PC-3 (cell line): Measurements from ENCODE around the gene PAX5. TPM values are rescaled to one million over a fixed set of nuclear protein-coding genes. Genes with fewer than 3 reads are reported as not detected.

Source experiments
- ATAC-seq: fragments of 200-7000 bp; cut with Tn5 transposase; 2 replicates; pipeline ENCODE4 v1.9.1; 2020; ENCODE audit warnings: mild to moderate bottlenecking, moderate library complexity
- BruUV-seq: library from RNA; stranded (reverse); fragments of 400-500 nt; replicated peaks from 2 replicates; lab custom pipeline; 2021; lab: Mats Ljungman, UMichigan
- CTCF ChIA-PET: fragments of 300-600 bp; sonication (Branson Sonifier 250); formaldehyde crosslinking; loops from one replicate; lab custom pipeline; 2022; ENCODE audit warnings: antibody characterized with exemption; lab: Charles Lee
- POLR2A ChIA-PET: fragments of 300-600 bp; sonication (Branson Sonifier 250); formaldehyde crosslinking; loops from one replicate; lab custom pipeline; 2022; ENCODE audit warnings: antibody characterized with exemption; ENCODE audit not compliant: unreplicated experiment; lab: Charles Lee
- DNase-seq: peaks from one replicate; pipeline ENCODE4 v3.0.0-alpha.2; 2015
- H2AFZ ChIP-seq: fragments of 300-600 bp; sonication (generic); 2 replicates; pipeline ENCODE4 v1.6.0; 2016; ENCODE audit warnings: antibody characterized with exemption, low read length
- H3F3A ChIP-seq: fragments of 300-600 bp; sonication (generic); one replicate; pipeline ENCODE4 v1.6.0; 2017; ENCODE audit warnings: antibody characterized with exemption, low read length, control low read depth, mild to moderate bottlenecking; ENCODE audit not compliant: unreplicated experiment
- H3K27ac ChIP-seq: fragments of 300-600 bp; sonication (generic); 2 replicates; pipeline ENCODE4 v1.5.1; 2016; ENCODE audit warnings: mild to moderate bottlenecking, low read length
- H3K27me3 ChIP-seq: fragments of 300-600 bp; sonication (generic); 2 replicates; pipeline ENCODE4 v1.6.1; 2016; ENCODE audit warnings: low read length, mixed read lengths
- H3K36me3 ChIP-seq: fragments of 300-600 bp; sonication (generic); 2 replicates; pipeline ENCODE4 v1.6.1; 2016; ENCODE audit warnings: low read depth, mixed run types, low read length, mixed read lengths
- H3K4me1 ChIP-seq: fragments of 300-600 bp; sonication (generic); 2 replicates; pipeline ENCODE4 v1.5.1; 2016; ENCODE audit warnings: low read length; ENCODE audit not compliant: insufficient read depth
- H3K4me2 ChIP-seq: fragments of 300-600 bp; sonication (generic); 2 replicates; pipeline ENCODE4 v1.6.0; 2016; ENCODE audit warnings: low read length
- H3K4me3 ChIP-seq: fragments of 300-600 bp; sonication (generic); 2 replicates; pipeline ENCODE4 v1.5.1; 2016; ENCODE audit warnings: mild to moderate bottlenecking, low read length, mixed read lengths
- H3K79me2 ChIP-seq: fragments of 300-600 bp; sonication (generic); 2 replicates; pipeline ENCODE4 v1.6.1; 2017; ENCODE audit warnings: low read length, mixed read lengths
- H3K9ac ChIP-seq: fragments of 300-600 bp; sonication (generic); 2 replicates; pipeline ENCODE4 v1.6.0; 2016; ENCODE audit warnings: mild to moderate bottlenecking, low read length
- H3K9me2 ChIP-seq: fragments of 300-600 bp; sonication (generic); replicated peaks from 2 replicates; pipeline ENCODE4 v1.6.1; 2016; ENCODE audit warnings: mixed run types, low read length, mixed read lengths
- H3K9me3 ChIP-seq: fragments of 300-600 bp; sonication (generic); 2 replicates; pipeline ENCODE4 v1.6.1; 2016; ENCODE audit warnings: low read length, mixed read lengths
- H4K20me1 ChIP-seq: fragments of 300-600 bp; sonication (generic); 2 replicates; pipeline ENCODE4 v1.6.1; 2016; ENCODE audit warnings: low read length, mixed read lengths
- EZH2 ChIP-seq: fragments of 300-600 bp; sonication (generic); IDR thresholded peaks from one replicate; pipeline ENCODE4 v1.6.1; 2017; ENCODE audit warnings: antibody characterized with exemption, mild to moderate bottlenecking, low read length; ENCODE audit not compliant: unreplicated experiment
- EZH2phosphoT487 ChIP-seq: fragments of 300-600 bp; sonication (generic); IDR thresholded peaks from 2 replicates; pipeline ENCODE4 v1.6.1; 2018; ENCODE audit warnings: mild to moderate bottlenecking, antibody characterized with exemption, low read length, borderline replicate concordance
- intact Hi-C: fragments of 100-400 bp; cut with micrococcal nuclease; formaldehyde crosslinking; loops from 2 replicates; pipeline ENCODE4 v1.9.0; 2023
- total RNA-seq: library from RNA; depleted of rRNA; stranded (reverse); fragments of >200 nt; gene quantifications from 2 replicates; pipeline ENCODE4 v1.2.3, GENCODE V29; 2014
- TF ChIP-seq, protein P1 (sequence below): fragments of 300-600 bp; sonication (generic); conservative IDR thresholded peaks from 2 replicates; pipeline ENCODE4 v1.5.1; 2017; ENCODE audit warnings: antibody characterized with exemption, low read depth, mild to moderate bottlenecking, low read length

PAX5 gene
- total RNA-seq, 1 experiment from 2014 or later, result not detected

DNA sequence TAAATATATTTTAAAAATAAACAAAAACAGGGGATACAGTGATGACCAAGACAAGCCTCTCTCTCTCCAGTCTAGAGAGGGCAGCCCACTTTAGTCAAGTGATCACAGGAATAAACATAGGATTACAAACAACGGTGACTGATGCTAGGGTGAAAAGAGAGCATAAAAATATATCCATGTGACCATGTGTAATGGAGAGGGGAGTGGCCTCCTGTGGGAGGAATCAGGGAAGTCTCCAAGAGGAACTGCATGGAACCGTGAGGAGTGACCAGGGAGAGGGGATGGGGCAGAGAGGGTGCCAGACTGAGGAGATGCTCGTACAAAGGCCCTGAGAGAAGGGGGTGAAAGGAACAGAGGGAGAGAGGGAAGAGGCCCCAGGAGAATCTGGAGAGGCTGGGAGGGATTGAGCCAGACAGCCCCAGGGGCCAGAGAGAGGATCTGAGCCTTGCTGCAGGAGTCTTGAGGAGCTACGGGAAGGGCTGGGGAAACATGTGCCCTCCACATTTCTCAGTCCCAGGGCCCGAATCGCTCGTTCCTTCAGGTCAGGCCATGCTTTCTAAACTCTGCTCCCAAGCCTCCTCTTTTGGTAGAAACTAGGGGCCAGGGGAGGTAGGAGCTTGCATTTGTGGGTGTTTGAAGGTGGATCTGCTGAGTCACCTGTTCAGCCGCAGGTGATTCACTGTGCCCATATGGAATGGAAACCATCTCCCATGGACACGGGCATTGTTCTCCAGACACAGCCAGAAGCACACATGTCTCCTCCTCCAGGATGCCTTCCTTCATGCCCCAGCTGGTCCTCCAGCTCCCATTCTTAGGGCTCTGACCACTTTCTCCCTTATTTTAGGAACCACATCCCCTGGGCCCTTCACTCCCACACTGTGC lies 63.8 kb downstream of the PAX5 start:
- H4K20me1 ChIP-seq, result no peaks in the 10 kb centered on the region
- TF ChIP-seq EZH2, result no peak
- TF ChIP-seq EZH2phosphoT487, result no peak
- TF ChIP-seq, protein P1, sequence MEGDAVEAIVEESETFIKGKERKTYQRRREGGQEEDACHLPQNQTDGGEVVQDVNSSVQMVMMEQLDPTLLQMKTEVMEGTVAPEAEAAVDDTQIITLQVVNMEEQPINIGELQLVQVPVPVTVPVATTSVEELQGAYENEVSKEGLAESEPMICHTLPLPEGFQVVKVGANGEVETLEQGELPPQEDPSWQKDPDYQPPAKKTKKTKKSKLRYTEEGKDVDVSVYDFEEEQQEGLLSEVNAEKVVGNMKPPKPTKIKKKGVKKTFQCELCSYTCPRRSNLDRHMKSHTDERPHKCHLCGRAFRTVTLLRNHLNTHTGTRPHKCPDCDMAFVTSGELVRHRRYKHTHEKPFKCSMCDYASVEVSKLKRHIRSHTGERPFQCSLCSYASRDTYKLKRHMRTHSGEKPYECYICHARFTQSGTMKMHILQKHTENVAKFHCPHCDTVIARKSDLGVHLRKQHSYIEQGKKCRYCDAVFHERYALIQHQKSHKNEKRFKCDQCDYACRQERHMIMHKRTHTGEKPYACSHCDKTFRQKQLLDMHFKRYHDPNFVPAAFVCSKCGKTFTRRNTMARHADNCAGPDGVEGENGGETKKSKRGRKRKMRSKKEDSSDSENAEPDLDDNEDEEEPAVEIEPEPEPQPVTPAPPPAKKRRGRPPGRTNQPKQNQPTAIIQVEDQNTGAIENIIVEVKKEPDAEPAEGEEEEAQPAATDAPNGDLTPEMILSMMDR, result no peak
- no peak overlapping the region for H3K4me2 ChIP-seq
- H3K9me3 ChIP-seq, result no peaks in the 10 kb centered on the region
- BruUV-seq, result no TSS peak
- no peak overlapping the region for H3K9ac ChIP-seq
- peaks cover 7% of the 10 kb centered on the region; the same call in 1 of the 2 replicates for H3K4me1 ChIP-seq
- ChIA-PET CTCF (interaction anchor here (0.6 kb wide), 1 partner anchor 310 kb away, joined by 3 read pairs; no protein-coding TSS in a partner anchor), POLR2A (no interaction called here)
- H3K9me2 ChIP-seq, result no peaks in the 10 kb centered on the region
- H3K36me3 ChIP-seq, result no peaks in the 10 kb centered on the region
- ATAC-seq (0 out of 2 replicates have a peak, but pooled peaks have one; percentile 24), DNase-seq (peak; percentile 34)
- H3F3A ChIP-seq, result no peaks in the 10 kb centered on the region
- no peak overlapping the region for H3K4me3 ChIP-seq
- intact Hi-C loops, result no loop called here
- H3K27me3 ChIP-seq, result no peaks in the 10 kb centered on the region
- no peaks in the 10 kb centered on the region for H3K79me2 ChIP-seq
- no peak overlapping the region for H3K27ac ChIP-seq
- H2AFZ ChIP-seq, result no peak overlapping the region

DNA sequence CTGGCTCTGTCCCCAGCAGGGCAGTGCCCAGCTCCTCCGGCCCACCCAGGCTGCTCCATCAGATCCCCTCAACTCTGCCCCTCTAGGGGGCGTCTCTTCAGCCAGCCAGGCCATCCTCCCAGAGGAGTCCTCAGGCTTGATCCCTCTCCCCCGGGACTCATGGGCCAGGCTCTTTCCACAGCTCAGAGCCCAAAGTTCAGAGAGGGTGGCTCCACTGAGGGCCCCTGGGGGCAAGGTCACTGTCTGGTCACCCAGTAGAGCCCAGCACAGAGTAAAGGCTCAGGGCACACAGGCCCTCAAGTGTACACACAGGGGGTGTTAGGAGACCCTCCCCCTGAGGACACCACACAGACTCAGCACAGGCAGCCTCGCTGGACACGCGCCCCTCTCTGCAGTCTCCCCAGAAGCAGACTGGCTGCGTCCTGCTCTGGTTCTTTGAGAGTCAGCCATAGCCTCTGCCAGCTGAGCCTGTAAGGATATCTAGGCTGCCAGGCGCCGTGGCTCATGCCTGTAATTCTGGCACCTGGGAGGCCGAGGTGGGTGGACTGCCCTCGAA lies 64.8 kb downstream of the PAX5 start:
- no TSS peak for BruUV-seq
- no peaks in the 10 kb centered on the region for H3K27me3 ChIP-seq
- no peaks in the 10 kb centered on the region for H3K9me2 ChIP-seq
- DNase-seq (no peak), ATAC-seq (no peak)
- H3K4me1 ChIP-seq, result peaks cover 7% of the 10 kb centered on the region; the same call in 1 of the 2 replicates
- no peak overlapping the region for H3K4me2 ChIP-seq
- ChIA-PET CTCF (no interaction called here), POLR2A (no interaction called here)
- no peak overlapping the region for H2AFZ ChIP-seq
- TF ChIP-seq, protein P1, result no peak; the same call in 1 of the 2 replicates
- TF ChIP-seq EZH2 (no peak), EZH2phosphoT487 (no peak)
- H3K27ac ChIP-seq, result no peak overlapping the region
- no peaks in the 10 kb centered on the region for H4K20me1 ChIP-seq
- no peak overlapping the region for H3K4me3 ChIP-seq
- no peaks in the 10 kb centered on the region for H3K36me3 ChIP-seq
- intact Hi-C loops, result no loop called here
- no peak overlapping the region for H3K9ac ChIP-seq
- H3F3A ChIP-seq, result no peaks in the 10 kb centered on the region
- no peaks in the 10 kb centered on the region for H3K79me2 ChIP-seq
- H3K9me3 ChIP-seq, result no peaks in the 10 kb centered on the region
